Neural cell (in vitro differentiated cells): ENCODE measurements around the gene CFAP58.

Source experiments
- CTCF ChIP-seq: fragments of 450-650 bp; IDR thresholded peaks from 2 replicates; pipeline ENCODE4 v1.5.1; 2014; ENCODE audit warnings: antibody characterized with exemption, mild to moderate bottlenecking, moderate library complexity; ENCODE audit not compliant: poor library complexity, severe bottlenecking
- EP300 ChIP-seq: fragments of 450-650 bp; conservative IDR thresholded peaks from 2 replicates; pipeline ENCODE4 v1.6.1; 2014; ENCODE audit warnings: antibody characterized with exemption, mild to moderate bottlenecking, moderate library complexity; ENCODE audit not compliant: poor library complexity, severe bottlenecking
- MXI1 ChIP-seq: fragments of 450-650 bp; conservative IDR thresholded peaks from 2 replicates; pipeline ENCODE4 v1.6.1; 2014; ENCODE audit warnings: antibody characterized with exemption, mild to moderate bottlenecking; ENCODE audit not compliant: poor library complexity, severe bottlenecking
- POLR2AphosphoS5 ChIP-seq: IDR thresholded peaks from 2 replicates; pipeline ENCODE4 v1.6.1; 2012
- SMC3 ChIP-seq: fragments of 450-650 bp; conservative IDR thresholded peaks from 2 replicates; pipeline ENCODE4 v1.6.1; 2014; ENCODE audit warnings: antibody characterized with exemption, mild to moderate bottlenecking, moderate library complexity; ENCODE audit not compliant: poor library complexity

- no peak for TF ChIP-seq EP300
- no peak for TF ChIP-seq POLR2AphosphoS5
- no peak for TF ChIP-seq MXI1
- no peak for TF ChIP-seq CTCF
- TF ChIP-seq SMC3 = no peak
Observed at GRCh38 chr10:104391969-104392296, 38.3 kb downstream of the CFAP58 start.
